Adrenal gland (tissue), 12 donors: ENCODE measurements around the gene LOX. TPM values are rescaled to one million over a fixed set of nuclear protein-coding genes. Genes with fewer than 3 reads are reported as not detected.

Experiments used
- DNase-seq, 7 donors: peaks; one replicate each; pipeline ENCODE4 v3.0.0-alpha.2; 2019 to 2020
- H3K27ac ChIP-seq, 5 donors: fragments of 200-600 bp; sonication (generic) in 4 of 5; 1 replicate in 3 of 5; 2 replicates in 2 of 5; pipeline versions ENCODE4 v1.5.1 to v1.8.0; 2016 to 2020; ENCODE audit warnings: mild to moderate bottlenecking in 1 of 5
- H3K27me3 ChIP-seq: fragments of 200-600 bp; 2 replicates; pipeline ENCODE4 v1.8.0; 2021
- H3K36me3 ChIP-seq, 2 donors: fragments of 200-600 bp; replicated peaks in 1 of 2; 1 replicate in 1 of 2; 2 replicates in 1 of 2; pipeline versions ENCODE4 v1.5.1 to v1.8.0; 2018 to 2022
- H3K4me1 ChIP-seq, 2 donors: fragments of 200-600 bp; replicated peaks in 1 of 2; 1 replicate in 1 of 2; 2 replicates in 1 of 2; pipeline versions ENCODE4 v1.5.1 to v1.8.0; 2018 to 2021
- H3K4me3 ChIP-seq, 4 donors: fragments of 200-600 bp; sonication (generic) in 3 of 4; one replicate each; pipeline ENCODE4 v1.5.1; 2016 to 2018
- H3K9me3 ChIP-seq, 3 donors: fragments of 200-600 bp; sonication (generic) in 1 of 3; replicated peaks in 1 of 3; 1 replicate in 2 of 3; 2 replicates in 1 of 3; pipeline versions ENCODE4 v1.5.1 to v1.8.0; 2016 to 2021
- CTCF ChIP-seq, 6 experiments: fragments of 450-650 bp in 4 of 6; fragments of 200-600 bp in 2 of 6; sonication (generic) in 1 of 6; IDR thresholded peaks; 1 replicate in 5 of 6; 2 replicates in 1 of 6; pipeline versions ENCODE4 v1.5.1 to v1.8.0; 2016 to 2021; ENCODE audit warnings: antibody characterized with exemption in 6 of 6, mild to moderate bottlenecking in 2 of 6, moderate library complexity in 1 of 6
- POLR2A ChIP-seq, 2 donors: fragments of 450-650 bp; IDR thresholded peaks; one replicate each; pipeline ENCODE4 v1.6.1; 2017; ENCODE audit warnings: antibody characterized with exemption in 2 of 2, mild to moderate bottlenecking in 2 of 2, moderate library complexity in 1 of 2
- WGBS, 4 donors: extraction: QIAGEN DNeasy Blood & Tissue Kit in 2 of 4; methylation state at CpG; one replicate each; pipeline versions ENCODE4 v1.1.5 to v1.1.7; 2013 to 2017; 5-methylcytosine and 5-hydroxymethylcytosine counted together
- intact Hi-C, 2 donors: fragments of 100-400 bp; cut with DNase I; formaldehyde crosslinking; loops; one replicate each; pipeline versions ENCODE4 v1.14.1 to v1.15.0; 2022 to 2023
- polyA plus RNA-seq, 3 donors: library from polyadenylated mRNA; stranded (reverse); fragments of 200-250 nt in 2 of 3; fragments of 350-450 nt in 1 of 3; fragmentation: Illumina TruSeq in 1 of 3; extraction: RNeasy Lipid Tissue Mini Kit (QIAGEN cat#74804) in 1 of 3; gene quantifications; one replicate each; pipeline ENCODE4 v1.2.3, GENCODE V29; 2013 to 2014
- total RNA-seq, 9 donors: library from RNA; depleted of rRNA in 4 of 9; stranded (reverse); fragments of >200 nt in 4 of 9; fragments of 120-200 nt in 1 of 9; fragmentation: NEBNext Ultra II Directional in 1 of 9; extraction: Animal tissue kit (Norgen Biotek cat#: 25700) in 1 of 9; gene quantifications; one replicate each; pipeline versions ENCODE4 v1.1.0 to v1.2.4, GENCODE V29; 2013 to 2023
- donor health status: healthy with polysubstance abuse.
- donor health status: Bipolar disorder and iron deficiency.
- donor health status: DM: yes; HTN: yes; CAD: no.
- donor health status: DM: no; HTN: no; CAD: no.
- donor health status: DM: no; HTN: no; CAD: no.
- donor health status: DM: yes; HTN: yes; CAD: no.

LOX gene
- total and polyA plus RNA-seq, 12 donors = 1.9 to 13.6 (median 7.3) TPM

GRCh38 chr5:122112063-122112462 is 34.0 kb upstream of the LOX start:
- Histone ChIP-seq H3K4me3 (no peak overlapping the region), H3K4me1 (no peaks in the 10 kb centered on the region), H3K27ac (no peak overlapping the region), H3K9me3 (no peaks in the 10 kb centered on the region), H3K36me3 (no peaks in the 10 kb centered on the region), H3K27me3 (no peaks in the 10 kb centered on the region)
- no peak for TF ChIP-seq CTCF (IDR thresholded peaks at IDR 0.05)
- no peak for TF ChIP-seq POLR2A (IDR thresholded peaks at IDR 0.05)
- DNase-seq = no peak
- WGBS, 4 donors = 53 to 61% (median 55%) methylated on average over 3 of the region's 3 CpGs
- intact Hi-C loops = no loop called here

- H3K9me3 ChIP-seq = no peaks in the 10 kb centered on the region
- no peaks in the 10 kb centered on the region for H3K27me3 ChIP-seq
- H3K36me3 ChIP-seq = no peaks in the 10 kb centered on the region
- no peak overlapping the region for H3K4me3 ChIP-seq
- TF ChIP-seq CTCF (IDR thresholded peaks at IDR 0.05) = no peak
- no peak overlapping the region for H3K27ac ChIP-seq
- intact Hi-C loops = no loop called here
- H3K4me1 ChIP-seq = no peaks in the 10 kb centered on the region
- WGBS, 4 donors = 82 to 88% (median 85%) methylated on average over 5 of the region's 5 CpGs
- no peak for DNase-seq
Measured at GRCh38 chr5:122111460-122111859, 33.4 kb upstream of the LOX start.

GRCh38 chr5:122110987-122111386 is 32.9 kb upstream of the LOX start:
- no peaks in the 10 kb centered on the region for H3K27me3 ChIP-seq
- H3K27ac ChIP-seq = no peak overlapping the region
- no peak for TF ChIP-seq CTCF (IDR thresholded peaks at IDR 0.05)
- no peak for TF ChIP-seq POLR2A (IDR thresholded peaks at IDR 0.05)
- no peaks in the 10 kb centered on the region for H3K9me3 ChIP-seq
- no peak for DNase-seq
- no peaks in the 10 kb centered on the region for H3K36me3 ChIP-seq
- no peaks in the 10 kb centered on the region for H3K4me1 ChIP-seq
- intact Hi-C loops = no loop called here
- 58 to 63% (median 60%) methylated on average over 3 of the region's 3 CpGs for WGBS, 4 donors
- H3K4me3 ChIP-seq = no peak overlapping the region

- Histone ChIP-seq H3K36me3 (no peaks in the 10 kb centered on the region), H3K27ac (no peak overlapping the region), H3K4me3 (no peak overlapping the region), H3K27me3 (no peaks in the 10 kb centered on the region), H3K4me1 (no peaks in the 10 kb centered on the region), H3K9me3 (no peaks in the 10 kb centered on the region)
- intact Hi-C loops = loop anchor here (10.0 kb wide), 2 partner anchors 122 to 142 kb away; partner anchors contain the start of gene SRFBP1 (in 1 of the 2)
- no peak for TF ChIP-seq POLR2A (IDR thresholded peaks at IDR 0.05)
- no peak for TF ChIP-seq CTCF (IDR thresholded peaks at IDR 0.05)
- 86 to 89% (median 87%) methylated on average over 4 of the region's 4 CpGs for WGBS, 4 donors
- no peak for DNase-seq
Measured at GRCh38 chr5:122107016-122107415, 29.0 kb upstream of the LOX start.
